ENCODE data around the gene CHRNA4.

GRCh38 chr20:63394069-63394919 lies 33.1 kb upstream of the CHRNA4 start:
- TF ChIP-seq, protein P1, sequence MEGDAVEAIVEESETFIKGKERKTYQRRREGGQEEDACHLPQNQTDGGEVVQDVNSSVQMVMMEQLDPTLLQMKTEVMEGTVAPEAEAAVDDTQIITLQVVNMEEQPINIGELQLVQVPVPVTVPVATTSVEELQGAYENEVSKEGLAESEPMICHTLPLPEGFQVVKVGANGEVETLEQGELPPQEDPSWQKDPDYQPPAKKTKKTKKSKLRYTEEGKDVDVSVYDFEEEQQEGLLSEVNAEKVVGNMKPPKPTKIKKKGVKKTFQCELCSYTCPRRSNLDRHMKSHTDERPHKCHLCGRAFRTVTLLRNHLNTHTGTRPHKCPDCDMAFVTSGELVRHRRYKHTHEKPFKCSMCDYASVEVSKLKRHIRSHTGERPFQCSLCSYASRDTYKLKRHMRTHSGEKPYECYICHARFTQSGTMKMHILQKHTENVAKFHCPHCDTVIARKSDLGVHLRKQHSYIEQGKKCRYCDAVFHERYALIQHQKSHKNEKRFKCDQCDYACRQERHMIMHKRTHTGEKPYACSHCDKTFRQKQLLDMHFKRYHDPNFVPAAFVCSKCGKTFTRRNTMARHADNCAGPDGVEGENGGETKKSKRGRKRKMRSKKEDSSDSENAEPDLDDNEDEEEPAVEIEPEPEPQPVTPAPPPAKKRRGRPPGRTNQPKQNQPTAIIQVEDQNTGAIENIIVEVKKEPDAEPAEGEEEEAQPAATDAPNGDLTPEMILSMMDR (IDR thresholded peaks at IDR 0.05) = no peak
- TF ChIP-seq POLR2AphosphoS5 (IDR thresholded peaks at IDR 0.05; ENCODE audit: low read depth, low read length) = no peak
- TF ChIP-seq REST (IDR thresholded peaks at IDR 0.05; ENCODE audit: insufficient read depth in 1 of 2, low read depth in 2 of 2, low read length in 1 of 2) = no peak
- TF ChIP-seq SIN3A (IDR thresholded peaks at IDR 0.05; ENCODE audit: borderline replicate concordance, insufficient read depth, low read depth, low read length) = no peak
